HCT116 (cell line): Measurements from ENCODE around the gene NFATC3. TPM values are rescaled to one million over a fixed set of nuclear protein-coding genes. Genes with fewer than 3 reads are reported as not detected.

Source experiments
- ATAC-seq: fragments of 200-7000 bp; cut with Tn5 transposase; 2 replicates; pipeline ENCODE4 v1.9.1; 2020; ENCODE audit warnings: mild to moderate bottlenecking, moderate library complexity
- BruUV-seq: library from RNA; stranded (reverse); fragments of 400-500 nt; replicated peaks from 2 replicates; lab custom pipeline; 2021; lab: Mats Ljungman, UMichigan
- CTCF ChIA-PET: fragments of 300-600 bp; sonication (Branson Sonifier 250); formaldehyde crosslinking; loops from one replicate; lab custom pipeline; 2021; ENCODE audit warnings: antibody characterized with exemption; lab: Charles Lee
- POLR2A ChIA-PET: fragments of 300-600, 350-600 bp; sonication (Branson Sonifier 250); formaldehyde crosslinking; loops from one replicate; lab custom pipeline; 2021; ENCODE audit warnings: antibody characterized with exemption; lab: Charles Lee
- RAD21 ChIA-PET, 2 experiments: fragments of 300-600 bp; sonication (Branson Sonifier 250); formaldehyde crosslinking; loops; one replicate each; lab custom pipeline; 2023; ENCODE audit warnings: low total read pairs in 2 of 2; ENCODE audit not compliant: uncharacterized antibody in 2 of 2, unreplicated experiment in 2 of 2, low non-redundant PET in 1 of 2; lab: Charles Lee
- DNase-seq: peaks from one replicate; pipeline ENCODE4 v3.0.0-alpha.2; 2010; ENCODE audit warnings: low read depth, low spot score
- H2AFZ ChIP-seq: fragments of 200-600 bp; shearing (Covaris generic), sonication (generic); 2 replicates; pipeline ENCODE4 v1.6.1; 2017; ENCODE audit warnings: low read depth, mixed run types, mixed read lengths, antibody characterized with exemption, low read length; ENCODE audit not compliant: poor library complexity, severe bottlenecking
- H3K27ac ChIP-seq: 2 replicates; pipeline ENCODE4 v1.5.1; 2012; ENCODE audit warnings: low read depth, low read length
- H3K27me3 ChIP-seq: fragments of 200-600 bp; sonication (generic); 2 replicates; pipeline ENCODE4 v1.6.1; 2016; ENCODE audit warnings: mixed run types, low read length, mixed read lengths; ENCODE audit not compliant: insufficient read depth
- H3K36me3 ChIP-seq, 2 experiments: fragments of 200-500 bp in 1 of 2; fragments of 200-600 bp in 1 of 2; sonication (Bioruptor generic) in 1 of 2; sonication (generic) in 1 of 2; 2 replicates each; pipeline versions ENCODE4 v1.5.1 to v1.6.1; 2014 to 2016; ENCODE audit warnings: low read length in 2 of 2, inconsistent platforms in 1 of 2, mixed read lengths in 1 of 2, mixed run types in 1 of 2; ENCODE audit not compliant: insufficient read depth in 2 of 2, control insufficient read depth in 1 of 2
- H3K4me1 ChIP-seq, 2 experiments: fragments of 200-600 bp in 1 of 2; sonication (generic) in 1 of 2; 2 replicates each; pipeline versions ENCODE4 v1.5.1 to v1.6.1; 2012 to 2017; ENCODE audit warnings: low read length in 2 of 2, inconsistent platforms in 1 of 2, mild to moderate bottlenecking in 1 of 2, mixed read lengths in 1 of 2, mixed run types in 1 of 2, moderate library complexity in 1 of 2; ENCODE audit not compliant: insufficient read depth in 2 of 2, control insufficient read depth in 1 of 2
- H3K4me2 ChIP-seq: fragments of 200-600 bp; sonication (generic); 2 replicates; pipeline ENCODE4 v1.6.1; 2017; ENCODE audit warnings: mixed run types, low read length, mixed read lengths
- H3K4me3 ChIP-seq, 2 experiments: fragments of 200-600 bp in 1 of 2; sonication (generic) in 1 of 2; replicated peaks in 1 of 2; 2 replicates each; pipeline ENCODE4 v1.5.1; 2011 to 2016; ENCODE audit warnings: low read length in 2 of 2, control low read depth in 1 of 2, low read depth in 1 of 2, mild to moderate bottlenecking in 1 of 2, mixed read lengths in 1 of 2, mixed run types in 1 of 2
- H3K79me2 ChIP-seq: fragments of 200-600 bp; sonication (generic); 2 replicates; pipeline ENCODE4 v1.6.1; 2017; ENCODE audit warnings: mild to moderate bottlenecking, mixed run types, low read length, moderate library complexity, mixed read lengths; ENCODE audit not compliant: insufficient read depth
- H3K9ac ChIP-seq: fragments of 200-600 bp; sonication (generic); 2 replicates; pipeline ENCODE4 v1.6.1; 2016; ENCODE audit warnings: low read length, mixed read lengths
- H3K9me2 ChIP-seq: fragments of 200-600 bp; sonication (generic), shearing (Covaris generic); 2 replicates; pipeline ENCODE4 v1.6.1; 2017; ENCODE audit warnings: mixed run types, mild to moderate bottlenecking, moderate library complexity; ENCODE audit not compliant: insufficient read depth
- H3K9me3 ChIP-seq, 2 experiments: fragments of 200-500 bp in 1 of 2; fragments of 200-600 bp in 1 of 2; sonication (Bioruptor generic) in 1 of 2; sonication (generic) in 1 of 2; 2 replicates each; pipeline ENCODE4 v1.6.1; 2014 to 2017; ENCODE audit warnings: low read length in 2 of 2, mixed read lengths in 2 of 2, inconsistent platforms in 1 of 2, low read depth in 1 of 2, mild to moderate bottlenecking in 1 of 2, mixed run types in 1 of 2, moderate library complexity in 1 of 2; ENCODE audit not compliant: control insufficient read depth in 1 of 2, insufficient read depth in 1 of 2
- H4K20me1 ChIP-seq: fragments of 200-600 bp; sonication (generic), shearing (Covaris generic); 2 replicates; pipeline ENCODE4 v1.6.1; 2017; ENCODE audit warnings: mixed run types, mild to moderate bottlenecking, moderate library complexity; ENCODE audit not compliant: insufficient read depth
- ELF1 ChIP-seq: IDR thresholded peaks from 2 replicates; pipeline ENCODE4 v1.6.1; 2012; ENCODE audit warnings: low read depth, borderline replicate concordance
- EZH2 ChIP-seq: fragments of 200-600 bp; sonication (generic); IDR thresholded peaks from 2 replicates; pipeline ENCODE4 v1.6.1; 2017; ENCODE audit warnings: antibody characterized with exemption, mixed run types
- POLR2A ChIP-seq: IDR thresholded peaks from 2 replicates; pipeline ENCODE4 v1.7.0; 2011; ENCODE audit warnings: borderline replicate concordance; ENCODE audit not compliant: insufficient read depth, insufficient read length; ENCODE audit errors: extremely low read depth
- SIN3A ChIP-seq: IDR thresholded peaks from 2 replicates; pipeline ENCODE4 v1.6.1; 2012; ENCODE audit warnings: low read depth
- SRF ChIP-seq: IDR thresholded peaks from 2 replicates; pipeline ENCODE4 v1.6.1; 2012; ENCODE audit warnings: low read depth
- YY1 ChIP-seq: IDR thresholded peaks from 2 replicates; pipeline ENCODE4 v1.6.1; 2011; ENCODE audit warnings: low read length, low read depth, moderate library complexity, mild to moderate bottlenecking; ENCODE audit not compliant: insufficient replicate concordance; ENCODE audit errors: extremely low read depth
- intact Hi-C: fragments of 100-400 bp; cut with micrococcal nuclease; formaldehyde crosslinking; loops from 2 replicates; pipeline ENCODE4 v1.10.0; 2022
- total RNA-seq: library from RNA; stranded (reverse); gene quantifications from one replicate; pipeline ENCODE4 v1.2.1, GENCODE V29; 2021; ENCODE audit not compliant: unreplicated experiment
- TF ChIP-seq, protein P1 (sequence below): IDR thresholded peaks from 2 replicates; pipeline ENCODE4 v1.6.1; 2011; ENCODE audit warnings: mild to moderate bottlenecking, low read length, moderate library complexity; ENCODE audit not compliant: insufficient replicate concordance; ENCODE audit errors: extremely low read depth
- TF ChIP-seq, protein P2 (sequence below): IDR thresholded peaks from 2 replicates; pipeline ENCODE4 v1.6.1; 2012
- TF ChIP-seq, protein P3 (sequence below): IDR thresholded peaks from 2 replicates; pipeline ENCODE4 v1.6.1; 2012; ENCODE audit warnings: low read depth

Gene NFATC3
- total RNA-seq, 1 experiment from 2014 or later: 25.6 TPM

DNA sequence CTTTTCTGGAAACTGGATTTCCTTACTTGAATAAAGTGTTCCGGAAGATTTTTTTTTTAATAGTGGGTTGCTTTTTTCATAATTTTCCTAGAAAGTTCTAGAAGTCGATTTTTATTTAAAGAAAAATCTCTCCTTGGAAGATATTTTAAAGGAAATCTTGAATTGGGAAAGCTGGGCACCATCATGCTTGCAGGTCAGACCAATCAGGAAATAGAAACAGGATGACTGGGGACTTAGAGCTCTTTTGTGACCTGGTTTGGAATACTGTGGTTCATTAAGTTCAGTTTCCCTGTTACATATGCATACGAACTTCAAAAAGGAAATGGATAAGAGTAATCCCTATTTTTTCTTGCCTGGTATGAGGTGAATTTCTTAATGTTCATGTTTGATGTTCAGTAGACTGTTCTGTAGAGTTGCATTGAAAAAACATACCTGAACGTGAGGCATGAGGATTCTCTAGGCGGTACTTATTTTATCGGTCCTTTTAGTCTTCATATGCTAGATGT is 1.2 kb downstream of the NFATC3 start:
- H3K79me2 ChIP-seq: peaks cover 60% of the 10 kb centered on the region
- ATAC-seq (no peak), DNase-seq (no peak)
- no peaks in the 10 kb centered on the region for H3K36me3 ChIP-seq
- RAD21 ChIA-PET: no interaction called here
- peak overlapping the region; percentile 74 for H3K4me2 ChIP-seq
- peaks cover 14 to 19% of the 10 kb centered on the region in 2 experiments; a peak in 3 of 4 replicates for H3K4me1 ChIP-seq
- intact Hi-C loops: loop anchor here (2.0 kb wide), 1 partner anchor 142 kb away; no protein-coding TSS in a partner anchor
- H3K9me3 ChIP-seq: no peaks in the 10 kb centered on the region
- H3K4me3 ChIP-seq: peak overlapping the region; percentile 92
- no TSS peak for BruUV-seq
- CTCF ChIA-PET: interaction anchor here (0.9 to 1.6 kb wide), 2 partner anchors 142 to 565 kb away, joined by 3 to 4 read pairs; no protein-coding TSS in a partner anchor
- no peak overlapping the region for H2AFZ ChIP-seq
- TF ChIP-seq POLR2A (no peak), YY1 (no peak), ELF1 (no peak), EZH2 (no peak), SIN3A (no peak), SRF (no peak)
- TF ChIP-seq, protein P1, sequence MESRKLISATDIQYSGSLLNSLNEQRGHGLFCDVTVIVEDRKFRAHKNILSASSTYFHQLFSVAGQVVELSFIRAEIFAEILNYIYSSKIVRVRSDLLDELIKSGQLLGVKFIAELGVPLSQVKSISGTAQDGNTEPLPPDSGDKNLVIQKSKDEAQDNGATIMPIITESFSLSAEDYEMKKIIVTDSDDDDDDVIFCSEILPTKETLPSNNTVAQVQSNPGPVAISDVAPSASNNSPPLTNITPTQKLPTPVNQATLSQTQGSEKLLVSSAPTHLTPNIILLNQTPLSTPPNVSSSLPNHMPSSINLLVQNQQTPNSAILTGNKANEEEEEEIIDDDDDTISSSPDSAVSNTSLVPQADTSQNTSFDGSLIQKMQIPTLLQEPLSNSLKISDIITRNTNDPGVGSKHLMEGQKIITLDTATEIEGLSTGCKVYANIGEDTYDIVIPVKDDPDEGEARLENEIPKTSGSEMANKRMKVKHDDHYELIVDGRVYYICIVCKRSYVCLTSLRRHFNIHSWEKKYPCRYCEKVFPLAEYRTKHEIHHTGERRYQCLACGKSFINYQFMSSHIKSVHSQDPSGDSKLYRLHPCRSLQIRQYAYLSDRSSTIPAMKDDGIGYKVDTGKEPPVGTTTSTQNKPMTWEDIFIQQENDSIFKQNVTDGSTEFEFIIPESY: no peak
- TF ChIP-seq, protein P2, sequence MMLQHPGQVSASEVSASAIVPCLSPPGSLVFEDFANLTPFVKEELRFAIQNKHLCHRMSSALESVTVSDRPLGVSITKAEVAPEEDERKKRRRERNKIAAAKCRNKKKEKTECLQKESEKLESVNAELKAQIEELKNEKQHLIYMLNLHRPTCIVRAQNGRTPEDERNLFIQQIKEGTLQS: no peak
- TF ChIP-seq, protein P3, sequence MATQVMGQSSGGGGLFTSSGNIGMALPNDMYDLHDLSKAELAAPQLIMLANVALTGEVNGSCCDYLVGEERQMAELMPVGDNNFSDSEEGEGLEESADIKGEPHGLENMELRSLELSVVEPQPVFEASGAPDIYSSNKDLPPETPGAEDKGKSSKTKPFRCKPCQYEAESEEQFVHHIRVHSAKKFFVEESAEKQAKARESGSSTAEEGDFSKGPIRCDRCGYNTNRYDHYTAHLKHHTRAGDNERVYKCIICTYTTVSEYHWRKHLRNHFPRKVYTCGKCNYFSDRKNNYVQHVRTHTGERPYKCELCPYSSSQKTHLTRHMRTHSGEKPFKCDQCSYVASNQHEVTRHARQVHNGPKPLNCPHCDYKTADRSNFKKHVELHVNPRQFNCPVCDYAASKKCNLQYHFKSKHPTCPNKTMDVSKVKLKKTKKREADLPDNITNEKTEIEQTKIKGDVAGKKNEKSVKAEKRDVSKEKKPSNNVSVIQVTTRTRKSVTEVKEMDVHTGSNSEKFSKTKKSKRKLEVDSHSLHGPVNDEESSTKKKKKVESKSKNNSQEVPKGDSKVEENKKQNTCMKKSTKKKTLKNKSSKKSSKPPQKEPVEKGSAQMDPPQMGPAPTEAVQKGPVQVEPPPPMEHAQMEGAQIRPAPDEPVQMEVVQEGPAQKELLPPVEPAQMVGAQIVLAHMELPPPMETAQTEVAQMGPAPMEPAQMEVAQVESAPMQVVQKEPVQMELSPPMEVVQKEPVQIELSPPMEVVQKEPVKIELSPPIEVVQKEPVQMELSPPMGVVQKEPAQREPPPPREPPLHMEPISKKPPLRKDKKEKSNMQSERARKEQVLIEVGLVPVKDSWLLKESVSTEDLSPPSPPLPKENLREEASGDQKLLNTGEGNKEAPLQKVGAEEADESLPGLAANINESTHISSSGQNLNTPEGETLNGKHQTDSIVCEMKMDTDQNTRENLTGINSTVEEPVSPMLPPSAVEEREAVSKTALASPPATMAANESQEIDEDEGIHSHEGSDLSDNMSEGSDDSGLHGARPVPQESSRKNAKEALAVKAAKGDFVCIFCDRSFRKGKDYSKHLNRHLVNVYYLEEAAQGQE: no peak
- H3K9ac ChIP-seq: peak overlapping the region; percentile 87
- H4K20me1 ChIP-seq: no peaks in the 10 kb centered on the region; the same call in 1 of the 2 replicates
- POLR2A ChIA-PET: interaction anchor here (0.7 to 1.2 kb wide), 2 partner anchors 10 to 174 kb away, joined by 3 read pairs; no protein-coding TSS in a partner anchor
- no peaks in the 10 kb centered on the region for H3K9me2 ChIP-seq
- peak overlapping the region; percentile 94; the same call in 1 of the 2 replicates for H3K27ac ChIP-seq
- H3K27me3 ChIP-seq: no peaks in the 10 kb centered on the region
